ENCODE measurements around the gene CYP3A4. TPM values are rescaled to one million over a fixed set of nuclear protein-coding genes. Genes with fewer than 3 reads are reported as not detected.

Gene CYP3A4
- total and polyA plus RNA-seq, 2 donors (not counting 1 experiment from before 2014, with no cell fraction given): 0.17 TPM; not detected in 1

- H3K4me3 ChIP-seq (replicated peaks in 1 of 4; ENCODE audit: control extremely low read depth in 1 of 4, insufficient read depth in 1 of 4, low read depth in 3 of 4, low read length in 4 of 4): no peak overlapping the region
- H4K20me1 ChIP-seq (ENCODE audit: control insufficient read depth, extremely low read depth, insufficient read depth, low read length): no peaks in the 10 kb centered on the region
- no peaks in the 10 kb centered on the region for H3K4me1 ChIP-seq (ENCODE audit: control insufficient read depth, extremely low read depth, insufficient read depth, low read length)
- H2AFZ ChIP-seq (ENCODE audit: low read length): no peak overlapping the region
- no peaks in the 10 kb centered on the region for H3K9me3 ChIP-seq (ENCODE audit: control insufficient read depth, insufficient read depth, low read depth, low read length)
- no peak overlapping the region for H3K4me2 ChIP-seq (ENCODE audit: extremely low read depth, insufficient read depth, low read length)
- H3K27me3 ChIP-seq (ENCODE audit: control insufficient read depth, insufficient read depth, low read length): no peaks in the 10 kb centered on the region
- H3K36me3 ChIP-seq (ENCODE audit: control insufficient read depth, insufficient read depth, low read length): no peaks in the 10 kb centered on the region
- no peak for TF ChIP-seq EZH2 (IDR thresholded peaks at IDR 0.05; ENCODE audit: low read length, missing control alignments)
- no peak for TF ChIP-seq CTCF (conservative IDR thresholded peaks at IDR 0.05 in 1 of 2, IDR thresholded peaks at IDR 0.05 in 1 of 2; ENCODE audit: low read depth in 1 of 2, low read length in 2 of 2)
- no peak for DNase-seq (ENCODE audit: low read depth in 2 of 2)
- H3K9ac ChIP-seq (ENCODE audit: insufficient read depth, low read length): no peak overlapping the region
- H3K79me2 ChIP-seq (ENCODE audit: control insufficient read depth, insufficient read depth, low read length): no peaks in the 10 kb centered on the region
- H3K27ac ChIP-seq (ENCODE audit: insufficient read depth, low read length): no peak overlapping the region
These were observed 1.7 kb downstream of the CYP3A4 start for GRCh38 chr7:99782012-99782953.

- H3K4me1 ChIP-seq (ENCODE audit: control insufficient read depth, extremely low read depth, insufficient read depth, low read length): no peaks in the 10 kb centered on the region
- no peaks in the 10 kb centered on the region for H3K9me3 ChIP-seq (ENCODE audit: control insufficient read depth, insufficient read depth, low read depth, low read length)
- no peak overlapping the region for H2AFZ ChIP-seq (ENCODE audit: low read length)
- no peak overlapping the region for H3K9ac ChIP-seq (ENCODE audit: insufficient read depth, low read length)
- H3K27me3 ChIP-seq (ENCODE audit: control insufficient read depth, insufficient read depth, low read length): no peaks in the 10 kb centered on the region
- no peaks in the 10 kb centered on the region for H4K20me1 ChIP-seq (ENCODE audit: control insufficient read depth, extremely low read depth, insufficient read depth, low read length)
- DNase-seq (ENCODE audit: low read depth in 2 of 2): no peak
- H3K79me2 ChIP-seq (ENCODE audit: control insufficient read depth, insufficient read depth, low read length): no peaks in the 10 kb centered on the region
- no peak for TF ChIP-seq EZH2 (IDR thresholded peaks at IDR 0.05; ENCODE audit: low read length, missing control alignments)
- TF ChIP-seq CTCF (conservative IDR thresholded peaks at IDR 0.05 in 1 of 2, IDR thresholded peaks at IDR 0.05 in 1 of 2; ENCODE audit: low read depth in 1 of 2, low read length in 2 of 2): no peak
- H3K4me2 ChIP-seq (ENCODE audit: extremely low read depth, insufficient read depth, low read length): no peak overlapping the region
- no peak overlapping the region for H3K27ac ChIP-seq (ENCODE audit: insufficient read depth, low read length)
- H3K36me3 ChIP-seq (ENCODE audit: control insufficient read depth, insufficient read depth, low read length): no peaks in the 10 kb centered on the region
- H3K4me3 ChIP-seq (replicated peaks in 1 of 4; ENCODE audit: control extremely low read depth in 1 of 4, insufficient read depth in 1 of 4, low read depth in 3 of 4, low read length in 4 of 4): no peak overlapping the region
These were observed 3.4 kb downstream of the CYP3A4 start for GRCh38 chr7:99780588-99780987.

- Histone ChIP-seq H3K36me3 (ENCODE audit: control insufficient read depth, insufficient read depth, low read length) (no peaks in the 10 kb centered on the region), H3K9me3 (ENCODE audit: control insufficient read depth, insufficient read depth, low read depth, low read length) (no peaks in the 10 kb centered on the region), H3K27ac (ENCODE audit: insufficient read depth, low read length) (no peak overlapping the region), H3K79me2 (ENCODE audit: control insufficient read depth, insufficient read depth, low read length) (no peaks in the 10 kb centered on the region), H3K27me3 (ENCODE audit: control insufficient read depth, insufficient read depth, low read length) (no peaks in the 10 kb centered on the region), H3K4me3 (replicated peaks in 1 of 4; ENCODE audit: control extremely low read depth in 1 of 4, insufficient read depth in 1 of 4, low read depth in 3 of 4, low read length in 4 of 4) (no peak overlapping the region), H2AFZ (ENCODE audit: low read length) (no peak overlapping the region), H3K4me2 (ENCODE audit: extremely low read depth, insufficient read depth, low read length) (no peak overlapping the region), H3K4me1 (ENCODE audit: control insufficient read depth, extremely low read depth, insufficient read depth, low read length) (no peaks in the 10 kb centered on the region), H4K20me1 (ENCODE audit: control insufficient read depth, extremely low read depth, insufficient read depth, low read length) (no peaks in the 10 kb centered on the region), H3K9ac (ENCODE audit: insufficient read depth, low read length) (no peak overlapping the region)
- no peak for DNase-seq (ENCODE audit: low read depth in 2 of 2)
- TF ChIP-seq EZH2 (IDR thresholded peaks at IDR 0.05; ENCODE audit: low read length, missing control alignments): no peak
These were observed 4.0 kb downstream of the CYP3A4 start for GRCh38 chr7:99779949-99780348.
